SW 1271 (cell line): ENCODE measurements around the gene ATOH8.

ENCODE experiments used
- DNase-seq, 2 experiments: peaks; one replicate each; lab custom pipeline; 2025; lab: John Stamatoyannopoulos, UW

The ATOH8 gene

GRCh38 chr2:85786444-85786843 is 32.7 kb downstream of the ATOH8 start:
- no peak for DNase-seq

GRCh38 chr2:85786865-85787264 is 33.1 kb downstream of the ATOH8 start:
- no peak for DNase-seq

GRCh38 chr2:85787282-85787980 is 33.6 kb downstream of the ATOH8 start:
- no peak for DNase-seq

- DNase-seq, result no peak
These were observed 34.2 kb downstream of the ATOH8 start for GRCh38 chr2:85787981-85788340.

GRCh38 chr2:85788603-85789002 is 34.8 kb downstream of the ATOH8 start:
- DNase-seq, result no peak

GRCh38 chr2:85789271-85789670 is 35.5 kb downstream of the ATOH8 start:
- DNase-seq, result no peak

- no peak for DNase-seq
These were observed 36.2 kb downstream of the ATOH8 start for GRCh38 chr2:85790032-85790431.

GRCh38 chr2:85790499-85791188 is 36.9 kb downstream of the ATOH8 start:
- no peak for DNase-seq

- DNase-seq, result no peak
These were observed 38.1 kb downstream of the ATOH8 start for GRCh38 chr2:85791704-85792565.

- DNase-seq, result peak in 1 of 2 experiments; percentile 64
These were observed 39.1 kb downstream of the ATOH8 start for GRCh38 chr2:85792783-85793441.

- no peak for DNase-seq
These were observed 39.8 kb downstream of the ATOH8 start for GRCh38 chr2:85793584-85793983.

- no peak for DNase-seq
These were observed 40.2 kb downstream of the ATOH8 start for GRCh38 chr2:85794038-85794441.

- no peak for DNase-seq
These were observed 40.8 kb downstream of the ATOH8 start for GRCh38 chr2:85794491-85795121.

GRCh38 chr2:85795331-85796045 is 41.7 kb downstream of the ATOH8 start:
- no peak for DNase-seq

- no peak for DNase-seq
These were observed 42.2 kb downstream of the ATOH8 start for GRCh38 chr2:85796046-85796340.

GRCh38 chr2:85796341-85797262 is 42.8 kb downstream of the ATOH8 start:
- no peak for DNase-seq

GRCh38 chr2:85797263-85797660 is 43.5 kb downstream of the ATOH8 start:
- DNase-seq, result no peak

- DNase-seq, result no peak
These were observed 44.1 kb downstream of the ATOH8 start for GRCh38 chr2:85797921-85798320.

GRCh38 chr2:85799215-85799956 is 45.6 kb downstream of the ATOH8 start:
- peak; percentile 7 to 35 for DNase-seq

GRCh38 chr2:85800586-85800985 is 46.8 kb downstream of the ATOH8 start:
- no peak for DNase-seq
